HG03469 (cell line): ENCODE results near the gene FJX1.
"Not testable (repeated sequence)": the region's sequence is repeated elsewhere in the genome, so short reads cannot be mapped to it uniquely, and the experiment has no call there.

Experiments used
- ATAC-seq: cut with Tn5 transposase; IDR thresholded peaks from one replicate; pipeline ENCODE4 v1.9.1; 2021; ENCODE audit warnings: mild to moderate bottlenecking, moderate library complexity, moderate number of reproducible peaks; ENCODE audit not compliant: unreplicated experiment

The FJX1 gene

DNA sequence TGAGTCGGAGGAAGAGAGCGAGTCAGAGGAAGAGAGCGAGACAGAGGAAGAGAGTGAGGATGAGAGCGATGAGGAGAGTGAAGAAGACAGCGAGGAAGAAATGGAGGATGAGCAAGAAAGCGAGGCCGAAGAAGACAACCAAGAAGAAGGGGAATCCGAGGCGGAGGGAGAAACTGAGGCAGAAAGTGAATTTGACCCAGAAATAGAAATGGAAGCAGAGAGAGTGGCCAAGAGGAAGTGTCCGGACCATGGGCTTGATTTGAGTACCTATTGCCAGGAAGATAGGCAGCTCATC lies 45.1 kb downstream of the FJX1 start:
- no peak for ATAC-seq

DNA sequence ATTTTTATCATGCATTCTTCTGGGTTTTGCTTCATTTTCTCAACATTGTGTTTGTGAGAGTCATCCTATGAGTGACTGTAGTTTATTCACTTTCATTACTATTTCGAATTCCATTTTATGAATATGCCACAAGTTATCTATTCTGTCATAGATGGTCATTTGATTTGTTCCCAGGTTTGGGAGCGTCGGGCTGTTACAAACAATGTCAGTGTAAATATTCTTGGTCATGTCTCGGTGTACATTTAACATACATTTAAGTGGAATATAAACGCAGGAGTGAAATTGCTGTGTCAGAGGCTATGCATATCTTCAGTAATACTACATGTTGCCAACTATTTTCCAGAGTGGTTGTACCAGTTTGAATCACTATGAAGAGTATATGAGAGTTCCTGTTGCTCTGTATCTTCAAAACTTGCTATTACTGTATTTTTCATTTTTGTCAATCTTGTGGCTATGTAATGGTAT lies 46.7 kb downstream of the FJX1 start:
- no peak for ATAC-seq

DNA sequence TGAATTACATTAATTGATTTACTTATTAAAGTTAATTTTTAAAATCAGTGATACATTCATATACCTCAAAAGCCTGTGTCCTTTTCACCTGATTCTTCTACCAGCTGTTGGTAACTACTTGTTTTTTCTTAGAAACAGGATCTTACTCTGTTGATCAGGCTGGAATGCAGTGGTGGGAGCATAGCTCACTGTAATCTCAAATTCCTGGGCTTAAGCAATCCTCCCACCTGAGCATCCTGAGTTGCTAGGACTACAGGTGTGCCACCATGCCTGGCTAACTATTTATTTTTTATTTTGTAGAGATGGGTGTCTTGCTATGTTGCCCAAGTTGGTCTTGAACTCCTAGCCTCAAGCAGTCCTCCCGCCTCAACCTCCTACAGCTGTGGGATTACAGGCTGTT lies 49.0 kb downstream of the FJX1 start:
- ATAC-seq, result no peak

DNA sequence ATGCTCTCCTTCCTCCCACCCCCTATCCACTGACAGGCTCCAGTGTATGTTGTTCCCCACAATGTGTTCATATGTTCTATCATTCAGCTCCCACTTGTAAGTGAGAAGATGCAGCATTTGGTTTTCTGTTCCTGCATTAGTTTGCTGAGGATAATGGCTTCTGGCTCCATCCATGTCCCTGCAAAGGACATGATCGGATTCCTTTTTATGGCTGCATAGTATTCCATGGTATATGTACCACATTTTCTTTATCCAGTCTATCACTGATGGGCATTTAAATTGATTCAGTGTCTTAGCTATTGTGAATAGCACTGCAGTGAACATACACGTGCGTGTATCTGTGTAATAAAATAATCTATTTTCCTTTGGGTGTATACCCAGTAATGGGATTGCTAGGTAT lies 50.1 kb downstream of the FJX1 start:
- ATAC-seq, result not testable (repeated sequence)
